NCI-H2029 (cell line): ENCODE results near the gene PSIP1.
"Not testable (repeated sequence)": the region's sequence is repeated elsewhere in the genome, so short reads cannot be mapped to it uniquely, and the experiment has no call there.

Experiments used
- DNase-seq: peaks from one replicate; lab custom pipeline; 2025; lab: John Stamatoyannopoulos, UW

Gene PSIP1

DNA sequence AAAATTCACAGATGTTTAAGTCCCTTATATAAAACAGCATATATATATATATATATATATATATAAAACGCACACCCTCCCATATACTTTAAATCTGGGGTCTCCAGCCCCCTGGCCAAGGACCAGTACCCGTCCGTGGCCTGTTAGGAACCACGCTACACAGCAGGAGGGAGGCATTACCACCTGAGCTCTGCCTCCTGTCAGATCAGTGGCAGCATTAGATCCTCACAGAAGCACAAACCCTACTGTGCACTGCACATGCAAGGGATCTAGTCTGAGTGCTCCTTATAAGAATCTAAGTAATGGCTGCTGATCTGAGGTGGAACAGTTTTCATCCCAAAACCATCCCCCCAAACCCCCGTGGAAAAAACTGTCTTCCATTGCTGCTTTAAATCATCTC lies 9.0 kb downstream of the PSIP1 start:
- no peak for DNase-seq

DNA sequence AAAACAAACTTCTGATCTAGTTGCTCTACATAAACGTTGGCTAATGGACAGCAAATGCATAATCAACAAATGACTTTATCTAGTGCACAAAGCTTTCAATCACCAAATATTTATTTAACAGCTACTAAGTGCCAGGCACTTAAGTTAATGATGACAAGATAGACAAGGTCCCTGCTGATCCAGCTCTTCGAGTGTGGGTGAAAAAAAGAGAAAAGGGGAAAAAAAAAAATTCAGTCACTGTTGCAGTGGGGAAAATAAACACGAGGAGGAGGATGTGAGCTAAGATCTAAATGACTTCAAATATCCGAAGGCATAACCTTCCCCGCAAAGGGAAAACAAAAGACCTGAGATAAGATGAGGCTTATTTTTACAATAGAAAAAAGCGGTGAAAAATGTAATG lies 9.6 kb downstream of the PSIP1 start:
- DNase-seq: peak; percentile 30

DNA sequence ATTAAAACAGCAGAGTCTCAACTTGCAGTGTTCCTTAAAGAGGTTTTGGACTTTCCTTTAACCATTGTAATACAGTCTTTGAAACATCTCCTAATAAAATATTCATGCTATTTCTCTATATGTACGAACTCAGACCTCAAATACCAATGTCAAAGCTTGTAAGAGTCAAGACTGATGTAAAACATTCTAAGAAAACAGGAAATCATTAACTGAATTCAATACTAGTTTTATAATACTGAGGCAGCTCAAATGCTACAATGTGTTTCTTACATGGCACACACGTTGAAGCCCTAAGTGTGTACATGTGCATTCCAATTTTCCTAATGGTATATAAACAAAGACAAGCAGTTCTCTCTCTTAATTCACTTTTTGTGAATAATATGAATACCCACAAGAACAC lies 11.6 kb downstream of the PSIP1 start:
- DNase-seq: no peak

DNA sequence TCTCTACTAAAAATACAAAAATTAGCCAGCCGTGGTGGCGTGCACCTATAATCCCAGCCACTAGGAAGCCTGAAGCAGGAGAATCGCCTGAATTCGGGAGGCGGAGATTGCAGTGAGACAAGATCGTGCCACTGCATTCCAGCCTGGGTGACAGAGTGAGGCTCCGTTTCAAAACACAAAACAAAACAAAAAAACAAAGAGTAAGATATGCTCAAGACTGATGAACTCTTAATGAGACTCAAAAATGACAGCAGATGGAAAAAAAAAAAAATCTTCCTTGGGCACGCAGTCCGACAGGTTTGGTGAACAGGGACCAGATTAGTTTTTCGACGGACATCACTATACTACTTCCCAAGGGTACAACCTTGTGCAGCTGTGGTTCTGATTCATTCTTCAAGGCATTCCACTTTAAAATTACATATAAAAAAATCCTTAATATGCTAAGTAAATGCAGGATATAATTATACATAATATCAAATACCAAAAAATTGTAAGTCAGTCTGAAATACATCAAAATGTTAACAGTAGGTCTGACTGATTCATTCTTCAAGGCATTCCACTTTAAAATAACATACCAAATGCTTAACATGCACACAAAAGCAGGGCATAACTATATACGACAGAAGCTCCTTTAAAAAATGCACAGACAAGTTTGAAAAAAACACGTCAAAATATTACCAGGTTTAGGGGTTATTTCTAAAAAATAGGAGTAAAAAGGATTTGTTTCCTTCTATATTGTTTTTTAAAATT lies 12.3 kb downstream of the PSIP1 start:
- DNase-seq: no peak

DNA sequence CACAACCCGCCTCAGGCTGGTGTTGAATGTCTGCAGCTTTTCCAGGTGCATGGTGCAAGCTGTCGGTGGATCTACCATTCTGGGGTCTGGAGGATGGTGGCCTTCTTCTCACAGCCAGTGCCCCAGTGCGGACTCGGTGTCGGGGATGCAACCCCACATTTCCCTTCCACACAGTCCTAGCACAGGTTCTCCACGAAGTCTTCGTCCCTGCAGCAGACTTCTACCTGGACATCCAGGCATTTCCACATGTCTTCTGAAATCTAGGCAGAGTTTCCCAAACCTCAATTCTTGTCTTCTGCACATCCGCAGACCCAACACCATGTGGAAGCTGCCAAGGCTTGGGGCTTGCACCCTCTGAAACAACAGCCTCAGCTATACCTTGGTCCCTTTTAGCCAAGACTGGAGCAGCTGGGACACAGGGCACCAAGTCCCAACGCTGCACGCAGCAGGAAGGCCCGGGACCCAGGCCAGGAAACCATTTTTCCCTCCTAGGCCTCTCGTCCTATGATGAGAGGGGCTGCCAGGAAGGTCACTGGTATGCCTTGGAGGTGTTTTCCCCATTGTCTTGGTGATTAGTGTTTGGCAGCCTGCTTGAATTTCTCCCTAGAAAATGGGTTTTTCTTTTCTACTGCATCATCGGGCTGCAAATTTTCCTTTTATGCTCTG lies 18.2 kb downstream of the PSIP1 start:
- DNase-seq: no peak

DNA sequence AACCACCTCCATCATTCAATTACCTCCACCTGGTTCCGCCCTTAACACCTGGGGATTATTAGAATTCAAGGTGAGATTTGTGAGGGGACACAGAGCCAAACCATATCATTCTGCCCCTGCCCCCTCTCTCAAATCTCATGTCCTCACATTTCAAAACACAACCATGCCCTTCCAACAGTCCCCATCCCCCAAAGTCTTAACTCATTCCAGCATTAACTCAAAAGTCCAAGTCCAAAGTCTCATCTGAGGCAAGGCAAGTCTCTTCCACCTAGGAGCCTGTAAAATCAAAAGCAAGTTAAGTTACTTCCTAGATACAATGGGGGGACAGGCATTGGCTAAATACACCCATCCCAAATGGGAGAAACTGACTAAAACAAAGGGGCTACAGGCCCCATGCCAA lies 18.8 kb downstream of the PSIP1 start:
- no peak for DNase-seq

DNA sequence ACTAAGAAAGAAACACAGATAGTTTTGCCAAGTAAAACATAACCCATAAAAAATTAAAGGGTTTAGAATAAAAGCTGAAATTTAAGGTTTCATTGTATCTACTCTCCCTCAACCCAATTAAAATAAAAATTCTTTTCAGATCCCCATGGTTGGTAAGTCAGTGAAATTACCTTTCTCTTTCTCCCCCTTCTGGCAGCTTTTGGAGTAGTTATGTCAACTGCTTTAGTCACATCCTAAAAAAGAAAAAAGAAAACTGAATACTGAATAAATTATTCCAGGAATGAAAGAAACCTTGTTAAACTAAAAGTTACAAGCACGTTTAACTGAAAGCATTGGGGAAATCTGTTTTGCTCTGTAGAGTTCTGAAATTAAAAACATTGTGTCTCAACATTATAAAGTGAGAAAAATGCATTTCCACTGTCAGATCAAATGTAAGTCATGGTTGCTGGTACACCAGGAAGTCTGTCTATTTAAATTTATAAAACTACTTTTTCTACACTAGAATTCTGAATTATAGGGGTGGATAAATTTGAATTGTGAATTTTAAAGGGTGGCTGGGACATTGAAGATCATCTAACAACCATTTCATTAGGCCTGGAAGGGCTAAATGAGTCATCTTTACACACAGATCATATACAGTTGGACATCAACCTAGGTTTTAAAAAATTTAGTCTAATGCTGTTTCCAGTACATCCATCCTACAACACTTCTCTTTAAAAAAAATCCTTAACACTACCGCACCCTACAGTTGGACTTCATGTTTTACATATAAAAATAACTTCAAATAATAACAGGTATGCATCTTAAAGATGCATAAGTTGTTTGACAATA lies 24.7 kb downstream of the PSIP1 start:
- DNase-seq: no peak

DNA sequence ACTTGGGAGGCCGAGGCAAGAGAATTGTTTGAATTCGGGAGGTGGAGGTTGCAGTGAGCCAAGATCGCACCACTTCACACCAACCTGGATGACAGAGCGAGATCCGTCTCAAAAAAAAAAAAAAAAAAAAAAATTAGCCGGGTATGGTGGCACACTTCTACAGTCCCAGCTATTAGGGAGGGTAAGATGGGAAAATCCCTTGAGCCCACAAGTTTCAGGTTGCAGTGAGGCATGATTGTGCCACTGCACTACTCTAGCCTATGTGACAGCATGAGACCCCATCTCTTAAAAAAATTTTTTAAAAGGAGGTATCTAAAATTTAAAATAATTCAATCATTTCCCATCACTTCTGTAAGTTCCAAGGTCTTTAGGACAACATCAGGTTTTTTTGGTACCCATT lies 26.0 kb downstream of the PSIP1 start:
- DNase-seq: no peak

DNA sequence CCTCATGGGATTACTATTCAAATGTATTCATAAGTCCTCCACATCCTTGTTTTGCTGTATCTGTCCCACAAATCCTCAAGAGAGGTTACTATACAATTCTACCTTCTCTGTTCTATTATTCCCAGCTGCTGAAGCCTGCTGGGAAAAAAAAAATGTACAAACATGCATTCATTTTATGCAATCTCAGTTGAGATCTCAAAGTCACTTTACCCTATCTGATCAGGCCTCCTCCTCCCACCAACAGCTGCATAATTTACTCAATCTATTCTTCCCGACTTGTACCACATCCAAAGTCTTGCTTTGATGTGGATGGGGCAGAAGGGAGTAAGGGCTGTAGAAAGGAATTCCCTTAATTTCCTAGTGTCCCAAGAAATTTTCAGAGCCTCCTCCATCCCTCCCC lies 28.6 kb downstream of the PSIP1 start:
- no peak for DNase-seq

DNA sequence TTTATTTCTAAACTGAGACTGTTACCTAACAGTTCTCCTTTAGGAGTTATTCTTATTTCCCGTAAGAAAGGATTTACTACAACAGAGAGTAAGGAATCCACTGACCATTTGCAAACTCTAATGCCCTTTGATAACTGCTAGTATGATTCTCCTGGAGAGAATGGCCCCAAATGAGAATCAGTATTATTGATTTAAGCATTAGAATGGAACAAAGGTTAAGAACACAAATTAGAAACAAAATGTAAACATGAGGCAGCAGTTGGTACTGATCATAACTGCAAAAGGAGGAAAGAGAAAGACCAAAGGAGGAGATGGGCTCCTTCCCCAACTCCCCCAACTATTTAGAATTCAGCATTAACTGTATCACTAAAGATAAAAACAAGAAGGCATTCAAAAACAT lies 30.7 kb downstream of the PSIP1 start:
- DNase-seq: no peak

DNA sequence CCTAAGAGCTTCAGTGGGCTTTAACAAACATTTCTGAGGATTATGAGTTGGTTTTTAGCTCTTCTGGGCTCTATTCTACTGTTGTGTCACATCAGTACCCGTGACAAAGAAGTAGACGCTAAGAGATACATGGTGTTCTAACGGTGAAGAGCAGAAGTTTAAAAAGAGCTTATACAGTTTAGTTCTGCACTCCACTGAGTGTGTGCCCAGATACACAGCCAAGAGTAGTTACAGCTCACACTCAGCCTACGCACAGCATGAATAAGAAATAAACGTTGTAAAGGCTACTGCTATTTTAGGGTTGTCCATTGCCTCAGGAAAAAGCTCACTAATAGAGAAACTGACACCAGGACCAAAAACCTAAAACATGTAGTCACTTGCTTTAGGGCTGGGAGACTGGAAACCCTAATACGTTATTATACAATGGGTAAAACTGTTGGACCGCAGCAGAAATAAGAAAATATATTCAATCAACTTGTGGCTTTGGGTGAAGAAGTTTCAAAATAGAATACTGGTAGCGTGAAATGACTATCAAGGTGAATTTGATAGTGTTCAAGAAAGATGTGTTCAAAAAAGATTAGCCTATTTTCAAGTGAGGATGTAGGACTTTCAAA lies 34.7 kb downstream of the PSIP1 start:
- DNase-seq: no peak

DNA sequence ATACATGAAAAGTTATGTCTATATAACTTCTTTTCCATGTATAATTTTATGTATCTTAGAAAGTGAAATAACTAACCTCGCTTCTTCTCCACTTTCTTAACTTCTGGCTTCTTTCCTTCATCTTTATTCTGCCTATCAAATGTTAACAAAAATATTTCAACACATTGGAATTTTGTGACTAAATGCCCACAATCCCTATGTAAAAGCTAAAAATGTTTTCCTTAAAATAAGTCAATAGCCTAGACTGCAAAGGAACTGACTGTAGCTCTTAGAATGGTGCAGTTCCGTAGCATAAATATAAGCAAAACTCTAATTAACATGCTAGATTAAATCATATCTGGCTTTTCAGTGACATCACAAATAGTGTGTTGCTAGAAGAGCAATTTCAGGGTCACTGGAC lies 40.9 kb downstream of the PSIP1 start:
- DNase-seq: no peak

DNA sequence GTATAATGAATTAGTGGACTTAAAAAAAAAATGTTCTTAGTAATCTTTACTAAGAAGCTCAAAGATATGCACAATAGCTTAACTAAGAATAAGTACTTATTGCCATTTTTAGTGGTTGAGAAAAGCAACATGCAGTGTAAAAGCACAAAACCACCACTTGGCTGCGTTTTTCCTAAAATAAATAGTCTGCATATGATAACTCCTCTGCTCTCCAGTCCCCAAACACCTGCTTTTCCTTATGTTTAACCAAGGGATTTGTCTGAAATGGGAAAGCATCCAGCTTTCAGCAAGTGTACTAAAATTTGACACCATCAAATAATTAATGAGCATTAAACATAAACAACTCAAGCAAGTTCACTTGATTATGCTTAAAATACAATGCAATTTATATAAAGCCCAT lies 41.4 kb downstream of the PSIP1 start:
- peak; percentile 12 for DNase-seq

DNA sequence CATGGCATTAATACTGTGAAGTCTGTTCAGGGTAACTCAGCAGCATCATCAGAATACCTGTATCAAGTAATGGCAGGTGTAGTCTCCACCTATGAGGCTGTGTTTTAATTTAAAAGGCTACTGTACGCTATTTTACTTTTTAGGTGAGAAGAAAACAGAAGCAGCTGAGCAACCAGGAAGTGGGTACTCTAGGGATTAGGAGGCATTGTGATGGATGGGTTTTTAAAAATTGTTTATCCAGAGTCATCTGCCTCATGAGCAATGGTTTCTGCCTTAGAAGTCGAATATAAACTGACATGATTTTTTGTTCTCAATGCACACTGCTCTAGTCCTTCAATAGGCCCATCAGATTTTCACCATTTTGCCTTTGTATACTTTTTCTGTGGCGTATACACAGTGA lies 42.6 kb downstream of the PSIP1 start:
- DNase-seq: peak; percentile 3

DNA sequence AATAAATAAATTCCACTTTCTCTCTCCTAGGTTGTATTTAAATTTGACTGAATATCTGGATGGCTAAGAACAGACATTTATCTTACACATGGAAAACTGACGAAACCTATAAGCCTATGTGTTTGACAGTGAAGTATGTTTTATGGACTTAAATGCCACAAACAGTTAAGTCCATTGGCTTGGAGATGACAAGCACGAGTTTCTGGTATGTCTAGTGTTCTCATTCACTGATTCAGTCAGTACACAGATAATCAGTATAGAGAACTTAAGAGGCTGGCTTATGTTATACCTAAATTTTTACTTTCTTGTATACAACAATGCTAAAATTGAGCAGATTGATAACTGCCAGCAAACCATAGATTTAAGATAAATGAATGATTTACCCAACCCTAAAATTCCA lies 49.2 kb downstream of the PSIP1 start:
- DNase-seq: no peak

DNA sequence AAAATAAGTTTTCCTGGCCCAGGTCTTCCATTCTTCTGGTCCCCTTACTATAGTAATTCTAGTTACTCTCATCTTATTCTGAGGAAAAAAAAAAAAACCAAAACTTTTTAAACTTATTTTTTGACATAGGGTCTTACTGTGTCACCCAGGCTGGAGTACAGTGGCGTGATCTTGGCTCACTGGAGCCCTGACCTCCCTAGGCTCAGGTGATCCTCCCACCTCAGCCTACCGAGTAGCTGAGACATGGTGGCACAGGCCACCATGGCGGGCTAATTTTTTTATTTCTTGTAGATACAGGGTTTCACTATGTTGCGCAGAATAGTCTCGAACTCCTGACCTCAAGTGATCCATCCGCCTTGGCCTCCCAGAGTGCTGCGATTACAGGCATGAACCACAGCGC lies 49.7 kb downstream of the PSIP1 start:
- DNase-seq: no peak

DNA sequence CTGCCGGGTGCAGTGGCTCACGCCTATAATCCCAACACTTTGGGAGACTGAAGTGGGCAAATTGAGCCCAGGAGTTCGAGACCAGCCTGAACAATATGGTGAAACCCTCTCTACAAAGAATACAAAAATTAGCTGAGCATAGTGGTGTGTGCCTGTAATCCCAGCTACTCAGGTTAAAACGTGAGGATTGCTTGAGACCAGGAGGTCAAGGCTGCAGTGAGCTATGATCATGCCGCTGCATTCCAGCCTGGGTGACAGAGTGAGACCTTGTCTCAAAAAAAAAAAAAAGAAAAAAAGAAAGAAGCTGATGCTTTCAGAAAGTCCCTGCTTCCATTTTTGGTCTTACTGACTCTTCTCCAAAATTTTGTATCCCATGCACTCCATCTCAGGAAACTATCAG lies 56.8 kb downstream of the PSIP1 start:
- DNase-seq: no peak

DNA sequence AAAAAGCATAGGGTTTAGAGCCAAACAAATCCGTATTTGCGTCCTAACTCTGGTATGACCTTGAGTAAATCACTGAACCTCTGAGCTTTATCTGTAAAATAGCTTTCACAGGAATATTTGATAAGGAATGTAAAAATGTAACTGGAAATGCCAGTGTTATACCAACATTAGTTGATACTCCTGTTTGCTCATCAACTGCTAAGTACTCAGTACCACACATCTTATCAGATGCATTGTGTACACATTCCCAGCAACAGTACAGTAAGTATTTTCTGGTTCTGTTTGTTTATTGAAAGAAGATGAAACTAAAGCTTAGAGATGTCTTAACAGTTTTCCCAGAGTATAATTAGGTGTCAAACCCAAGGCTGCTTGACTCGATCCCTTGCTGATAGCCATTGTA lies 66.6 kb downstream of the PSIP1 start:
- no peak for DNase-seq

DNA sequence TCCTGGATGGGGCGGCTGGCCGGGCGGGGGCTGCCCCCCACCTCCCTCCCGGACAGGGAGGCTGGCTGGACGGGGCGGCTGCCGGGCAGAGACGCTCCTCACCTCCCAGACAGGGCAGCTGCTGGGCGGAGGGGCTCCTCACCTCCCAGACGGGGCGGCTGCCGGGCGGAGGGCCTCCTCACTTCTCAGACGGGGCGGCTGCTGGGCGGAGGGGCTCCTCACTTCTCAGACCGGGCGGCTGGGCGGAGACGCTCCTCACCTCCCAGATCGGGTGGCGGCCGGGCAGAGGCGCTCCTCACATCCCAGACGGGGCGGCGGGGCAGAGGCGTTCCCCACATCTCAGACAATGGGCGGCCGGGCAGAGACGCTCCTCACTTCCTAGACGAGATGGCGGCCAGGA lies 68.5 kb downstream of the PSIP1 start:
- DNase-seq: not testable (repeated sequence)

DNA sequence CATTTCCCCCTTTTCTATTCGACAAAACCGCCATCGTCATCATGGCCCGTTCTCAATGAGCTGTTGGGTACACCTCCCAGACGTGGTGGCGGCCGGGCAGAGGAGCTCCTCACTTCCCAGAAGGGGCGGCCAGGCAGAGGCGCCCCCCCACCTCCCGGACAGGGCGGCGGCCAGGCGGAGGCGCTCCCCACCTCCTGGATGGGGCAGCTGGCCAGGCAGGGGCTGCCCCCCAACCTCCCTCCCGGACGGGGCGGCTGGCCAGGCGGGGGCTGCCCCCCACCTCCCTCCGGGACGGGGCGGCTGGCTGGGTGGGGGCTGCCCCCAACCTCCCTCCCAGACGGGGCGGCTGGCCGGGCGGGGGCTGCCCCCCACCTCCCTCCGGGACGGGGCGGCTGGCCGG lies 68.9 kb downstream of the PSIP1 start:
- not testable (repeated sequence) for DNase-seq

DNA sequence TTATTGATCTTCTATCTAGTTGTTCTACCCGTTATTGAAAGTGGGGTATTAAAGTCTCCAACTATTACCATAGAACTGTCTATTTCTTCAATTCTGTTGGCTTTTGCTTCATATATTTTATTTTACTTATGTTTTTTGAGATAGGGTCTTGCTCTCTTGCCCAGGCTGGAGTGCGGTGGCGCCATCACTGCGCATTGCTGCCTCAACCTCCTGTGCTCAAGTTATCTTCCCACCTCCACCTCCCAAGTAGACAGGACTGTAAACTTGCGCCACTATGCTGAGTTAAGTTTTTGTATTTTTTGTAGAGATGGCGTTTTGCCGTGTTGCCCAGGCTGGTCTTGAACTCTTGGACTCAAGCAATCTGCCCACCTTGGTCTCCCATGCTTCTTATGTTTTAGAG lies 71.9 kb downstream of the PSIP1 start:
- DNase-seq: no peak

DNA sequence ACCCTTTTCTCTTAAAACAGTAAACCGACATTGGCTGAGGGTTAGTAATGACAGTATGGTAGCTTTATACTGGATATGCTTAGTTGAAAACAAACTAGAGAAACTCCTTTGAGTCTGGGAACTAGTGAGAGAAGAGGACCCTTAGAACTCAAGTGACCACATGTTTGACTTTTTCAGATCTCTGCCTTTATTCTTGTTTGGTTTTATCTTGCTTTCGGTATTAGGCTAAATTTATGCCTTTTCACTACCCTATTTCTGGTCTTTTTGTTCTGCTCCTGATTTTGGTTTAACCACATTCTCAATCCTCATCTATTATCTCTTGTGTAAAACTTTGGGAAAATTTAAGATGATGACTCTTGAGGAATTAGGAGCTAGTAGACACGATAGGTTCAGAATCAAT lies 77.1 kb downstream of the PSIP1 start:
- no peak for DNase-seq

DNA sequence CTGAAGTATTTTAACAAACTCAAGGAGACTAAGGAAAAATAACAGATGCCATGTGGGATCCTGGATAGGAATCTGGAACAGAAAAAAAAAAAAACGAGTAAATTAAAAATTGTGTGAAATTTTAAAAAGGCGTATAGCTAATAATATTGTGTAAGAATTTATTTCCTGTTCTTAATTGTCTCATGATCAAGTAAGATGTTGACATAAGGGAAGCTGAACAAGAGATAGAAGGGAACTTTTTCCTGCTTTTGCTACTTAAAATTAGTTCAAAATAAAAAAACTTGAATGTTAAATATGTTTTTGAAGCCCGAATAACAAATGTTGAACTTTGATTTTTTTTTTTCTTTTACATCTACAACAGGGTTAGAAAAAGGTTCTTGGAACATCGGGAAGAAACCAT lies 77.6 kb downstream of the PSIP1 start:
- no peak for DNase-seq
